ENCODE data around the gene RBM18. TPM values are rescaled to one million over a fixed set of nuclear protein-coding genes. Genes with fewer than 3 reads are reported as not detected.

RBM18 gene
- total RNA-seq, 4 donors from 2014 or later = 5.7 to 8.0 (median 7.0) TPM

DNA sequence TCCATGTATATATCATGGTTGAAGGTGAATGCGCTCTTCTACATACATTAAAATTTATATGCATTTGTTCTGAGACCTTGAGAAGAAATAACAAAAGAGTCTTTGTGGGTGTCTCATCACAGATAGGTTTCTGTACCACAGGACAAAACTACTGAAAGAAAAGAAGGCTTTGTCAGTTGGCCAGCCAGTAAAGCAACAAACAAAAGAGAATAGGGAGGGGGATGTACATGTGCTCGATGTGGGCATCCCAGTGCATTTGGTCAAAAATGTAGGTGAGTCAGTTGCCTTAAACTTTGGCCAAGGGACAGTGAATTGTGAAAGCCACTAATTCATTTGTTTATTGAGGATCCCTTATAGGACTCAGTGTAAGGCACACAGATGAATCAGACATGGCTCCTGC, 13.3 kb downstream of the RBM18 start:
- Histone ChIP-seq H3K9me3 (no peaks in the 10 kb centered on the region), H3K27ac (no peak overlapping the region), H3K36me3 (peaks cover 0 to 82% (median 4%) of the 10 kb centered on the region in 3 donors), H3K27me3 (no peaks in the 10 kb centered on the region), H3K4me3 (no peak overlapping the region), H3K4me1 (peaks cover 0 to 13% (median 2%) of the 10 kb centered on the region in 4 donors)
- 61 to 70% methylated on average over 2 of the region's 2 CpGs for WGBS, 2 donors
- TF ChIP-seq EP300 (IDR thresholded peaks at IDR 0.05) (no peak), POLR2A (IDR thresholded peaks at IDR 0.05) (no peak)
- TF ChIP-seq, protein P1, sequence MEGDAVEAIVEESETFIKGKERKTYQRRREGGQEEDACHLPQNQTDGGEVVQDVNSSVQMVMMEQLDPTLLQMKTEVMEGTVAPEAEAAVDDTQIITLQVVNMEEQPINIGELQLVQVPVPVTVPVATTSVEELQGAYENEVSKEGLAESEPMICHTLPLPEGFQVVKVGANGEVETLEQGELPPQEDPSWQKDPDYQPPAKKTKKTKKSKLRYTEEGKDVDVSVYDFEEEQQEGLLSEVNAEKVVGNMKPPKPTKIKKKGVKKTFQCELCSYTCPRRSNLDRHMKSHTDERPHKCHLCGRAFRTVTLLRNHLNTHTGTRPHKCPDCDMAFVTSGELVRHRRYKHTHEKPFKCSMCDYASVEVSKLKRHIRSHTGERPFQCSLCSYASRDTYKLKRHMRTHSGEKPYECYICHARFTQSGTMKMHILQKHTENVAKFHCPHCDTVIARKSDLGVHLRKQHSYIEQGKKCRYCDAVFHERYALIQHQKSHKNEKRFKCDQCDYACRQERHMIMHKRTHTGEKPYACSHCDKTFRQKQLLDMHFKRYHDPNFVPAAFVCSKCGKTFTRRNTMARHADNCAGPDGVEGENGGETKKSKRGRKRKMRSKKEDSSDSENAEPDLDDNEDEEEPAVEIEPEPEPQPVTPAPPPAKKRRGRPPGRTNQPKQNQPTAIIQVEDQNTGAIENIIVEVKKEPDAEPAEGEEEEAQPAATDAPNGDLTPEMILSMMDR (IDR thresholded peaks at IDR 0.05) = no peak
- DNase-seq (ENCODE audit: low spot score in 2 of 2) = no peak

DNA sequence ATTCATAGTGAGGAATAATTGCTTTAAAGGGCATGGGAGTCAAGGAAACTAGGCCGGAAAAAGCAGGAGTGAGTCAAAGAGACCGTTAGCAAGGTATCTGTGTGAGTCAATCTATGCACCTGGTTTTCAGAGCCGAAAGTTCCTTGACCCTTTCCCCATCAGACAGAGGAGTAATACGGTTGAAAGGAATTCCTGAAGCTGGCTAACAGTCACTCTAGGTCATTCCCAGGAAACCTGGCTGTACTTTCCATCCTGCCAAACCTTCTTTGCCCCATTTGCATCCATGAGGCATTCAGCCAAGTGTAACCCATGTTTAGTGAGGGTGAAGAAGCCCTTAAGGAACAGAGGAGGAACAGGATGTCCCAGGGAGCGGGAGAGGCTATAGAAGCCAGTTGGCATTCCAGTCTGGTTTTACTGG, 16.2 kb downstream of the RBM18 start:
- peaks cover 0 to 11% (median 2%) of the 10 kb centered on the region in 4 donors for H3K4me1 ChIP-seq
- H3K27me3 ChIP-seq = no peaks in the 10 kb centered on the region
- no peak for DNase-seq (ENCODE audit: low spot score in 2 of 2)
- H3K9me3 ChIP-seq = no peaks in the 10 kb centered on the region
- WGBS, 2 donors = 88 to 89% methylated on average over 5 of the region's 5 CpGs
- H3K27ac ChIP-seq = no peak overlapping the region
- H3K36me3 ChIP-seq = peaks cover 0 to 93% (median 21%) of the 10 kb centered on the region in 3 donors
- TF ChIP-seq EP300 (IDR thresholded peaks at IDR 0.05) (peak in 1 of 2 donors; percentile 58), POLR2A (IDR thresholded peaks at IDR 0.05) (no peak)
- TF ChIP-seq, protein P1 (IDR thresholded peaks at IDR 0.05) = no peak
- H3K4me3 ChIP-seq = no peak overlapping the region

DNA sequence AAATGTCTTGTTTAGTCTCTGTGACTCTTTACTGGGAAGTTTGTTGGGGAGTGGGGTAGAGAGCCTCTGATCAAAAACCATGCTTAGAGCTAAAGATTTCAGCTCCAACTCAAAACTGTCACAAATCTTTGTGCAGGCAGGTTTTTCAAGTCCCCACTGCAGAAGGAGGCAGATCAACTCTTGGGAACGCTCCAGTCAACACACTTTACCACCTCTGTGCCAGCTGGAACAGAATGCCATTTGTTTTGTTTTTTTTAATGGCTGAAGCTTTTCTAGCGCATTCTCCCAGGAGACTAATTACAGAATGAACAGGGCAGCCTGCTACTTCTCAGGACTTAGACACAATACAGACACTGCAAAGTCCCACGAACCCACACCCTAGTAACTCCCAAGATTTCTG, 18.0 kb downstream of the RBM18 start:
- peaks cover 0 to 96% (median 31%) of the 10 kb centered on the region in 3 donors for H3K36me3 ChIP-seq
- TF ChIP-seq, protein P1 (IDR thresholded peaks at IDR 0.05) = no peak
- no peak for TF ChIP-seq POLR2A (IDR thresholded peaks at IDR 0.05)
- no peaks in the 10 kb centered on the region for H3K4me1 ChIP-seq

DNA sequence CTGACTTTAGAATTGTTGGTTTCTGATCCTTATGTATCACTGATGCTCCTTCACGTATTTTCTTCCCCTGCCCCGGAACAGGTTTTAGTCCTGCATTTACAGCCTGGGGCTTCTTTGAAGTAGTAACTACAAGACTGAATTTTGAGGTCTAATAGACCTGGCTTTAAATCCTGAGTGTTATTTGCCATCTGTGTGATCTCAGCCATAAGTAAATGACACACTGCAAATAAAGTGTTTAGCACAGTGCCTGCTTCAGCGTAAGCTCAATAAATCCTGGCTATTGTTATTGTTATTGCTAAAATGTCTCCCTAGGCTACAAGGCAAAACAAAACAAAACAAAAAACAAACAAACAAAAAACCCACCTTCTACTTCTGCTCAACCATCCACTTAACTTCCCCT, 20.3 kb downstream of the RBM18 start:
- DNase-seq (ENCODE audit: low spot score in 2 of 2) = no peak
- 72 to 83% methylated on average over 3 of the region's 3 CpGs for WGBS, 2 donors
- H3K4me1 ChIP-seq = no peaks in the 10 kb centered on the region
- H3K27ac ChIP-seq = no peak overlapping the region
- peaks cover 0 to 99% (median 34%) of the 10 kb centered on the region in 3 donors for H3K36me3 ChIP-seq
- no peaks in the 10 kb centered on the region for H3K27me3 ChIP-seq
- no peak overlapping the region for H3K4me3 ChIP-seq
- H3K9me3 ChIP-seq = no peaks in the 10 kb centered on the region
- TF ChIP-seq EP300 (IDR thresholded peaks at IDR 0.05) = no peak
- TF ChIP-seq, protein P1 (IDR thresholded peaks at IDR 0.05) = no peak

More for the DNA sequence above, 18.0 kb downstream of the RBM18 start:
- DNase-seq (ENCODE audit: low spot score in 2 of 2) = no peak
- 73 to 78% methylated on average over 3 of the region's 3 CpGs for WGBS, 2 donors
- Histone ChIP-seq H3K9me3 (no peaks in the 10 kb centered on the region), H3K27me3 (no peaks in the 10 kb centered on the region), H3K4me3 (no peak overlapping the region), H3K27ac (no peak overlapping the region)

DNA sequence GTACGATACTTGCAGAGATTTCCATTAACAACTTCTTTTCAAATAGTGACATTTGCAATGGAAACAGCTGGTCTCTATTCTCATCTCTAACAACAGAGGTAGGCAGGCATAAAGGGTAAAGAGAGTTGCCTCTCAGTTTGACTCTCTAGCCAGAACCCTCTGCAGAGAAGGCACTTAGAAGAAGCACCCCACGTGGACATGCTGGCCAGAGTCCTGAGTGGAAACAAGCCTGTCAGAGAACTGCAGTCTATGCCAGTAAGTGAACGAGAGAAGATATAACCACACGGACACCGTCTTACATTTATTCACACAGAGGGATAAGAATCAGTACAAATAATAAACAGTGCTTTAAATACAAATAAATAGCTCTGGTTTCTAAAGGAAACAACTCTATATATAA, 24.9 kb downstream of the RBM18 start:
- H3K4me3 ChIP-seq = no peak overlapping the region
- H3K27me3 ChIP-seq = no peaks in the 10 kb centered on the region
- H3K36me3 ChIP-seq = peaks cover 0 to 66% (median 23%) of the 10 kb centered on the region in 3 donors
- no peaks in the 10 kb centered on the region for H3K9me3 ChIP-seq
- no peak for TF ChIP-seq EP300 (IDR thresholded peaks at IDR 0.05)
- H3K4me1 ChIP-seq = no peaks in the 10 kb centered on the region
- H3K27ac ChIP-seq = no peak overlapping the region
- 81 to 85% methylated on average over 5 of the region's 5 CpGs for WGBS, 2 donors
- DNase-seq (ENCODE audit: low spot score in 2 of 2) = no peak

DNA sequence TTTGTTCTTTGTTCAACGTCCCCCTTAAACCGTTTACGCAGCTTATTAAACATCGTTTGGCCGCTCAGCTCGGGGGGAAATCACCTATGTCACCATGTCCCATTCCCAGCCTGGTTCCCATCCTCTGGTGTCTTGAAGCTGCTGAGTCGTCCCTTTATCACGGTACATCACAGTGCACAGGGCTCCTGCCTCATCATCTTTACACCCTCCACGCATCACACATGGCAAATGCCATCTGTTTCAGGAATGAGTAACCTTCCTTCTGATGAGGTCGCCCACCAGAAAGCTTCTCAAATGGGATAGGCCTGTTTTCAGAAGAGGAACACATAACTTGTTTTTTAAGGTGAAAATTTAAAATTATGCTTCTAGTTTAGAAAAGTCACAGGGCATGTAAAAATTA, 28.0 kb downstream of the RBM18 start:
- H3K36me3 ChIP-seq = peaks cover 0 to 35% (median 6%) of the 10 kb centered on the region in 3 donors
- H3K27me3 ChIP-seq = peaks cover 0 to 14% of the 10 kb centered on the region in 2 donors
- TF ChIP-seq EP300 (IDR thresholded peaks at IDR 0.05) = no peak
- TF ChIP-seq POLR2A (IDR thresholded peaks at IDR 0.05) = no peak
- TF ChIP-seq, protein P1 (IDR thresholded peaks at IDR 0.05) = no peak
- H3K27ac ChIP-seq = no peak overlapping the region
- WGBS, 2 donors = 76 to 78% methylated on average over 10 of the region's 10 CpGs
- H3K4me3 ChIP-seq = no peak overlapping the region
- no peak for DNase-seq (ENCODE audit: low spot score in 2 of 2)
- no peaks in the 10 kb centered on the region for H3K9me3 ChIP-seq
- H3K4me1 ChIP-seq = no peaks in the 10 kb centered on the region
